Muscle of leg (tissue), 11 donors: ENCODE measurements around the gene POLR3E. TPM values are rescaled to one million over a fixed set of nuclear protein-coding genes. Genes with fewer than 3 reads are reported as not detected.
A peak's percentile ranks its signal among the peaks of the same experiment; 100 is the strongest.

ENCODE experiments used
- DNase-seq: peaks from one replicate; pipeline ENCODE4 v3.0.0; 2013
- H3K27ac ChIP-seq: one replicate; pipeline ENCODE4 v1.5.1; 2013; ENCODE audit warnings: mild to moderate bottlenecking, low read length, control low read depth
- H3K27me3 ChIP-seq: one replicate; pipeline ENCODE4 v1.6.1; 2013; ENCODE audit warnings: low read length; ENCODE audit not compliant: control insufficient read depth, insufficient read depth
- H3K36me3 ChIP-seq: one replicate; pipeline ENCODE4 v1.6.1; 2013; ENCODE audit warnings: low read length; ENCODE audit not compliant: control insufficient read depth, insufficient read depth
- H3K4me1 ChIP-seq: one replicate; pipeline ENCODE4 v1.6.1; 2013; ENCODE audit warnings: low read length; ENCODE audit not compliant: control insufficient read depth, insufficient read depth
- H3K4me3 ChIP-seq: one replicate; pipeline ENCODE4 v1.5.1; 2013; ENCODE audit warnings: low read length, control low read depth
- H3K9me3 ChIP-seq: replicated peaks from 2 replicates; pipeline ENCODE4 v1.6.1; 2013; ENCODE audit warnings: low read depth, low read length; ENCODE audit not compliant: control insufficient read depth
- WGBS: methylation state at CpG from one replicate; pipeline ENCODE4 v1.1.5; 2013; ENCODE audit warnings: missing lambda C conversion rate; ENCODE audit not compliant: insufficient coverage; 5-methylcytosine and 5-hydroxymethylcytosine counted together
- polyA plus RNA-seq, 8 donors: library from polyadenylated mRNA; unstranded; fragments of 120-200 nt; gene quantifications; one replicate each; pipeline versions ENCODE4 v1.2.1 to v1.2.3, GENCODE V29; 2013; ENCODE audit warnings: inconsistent platforms in 1 of 8, low replicate concordance in 1 of 8; ENCODE audit not compliant: insufficient read length in 8 of 8, insufficient read depth in 1 of 8
- total RNA-seq: library from RNA; stranded (reverse); fragments of 120-200 nt; gene quantifications from one replicate; pipeline ENCODE4 v1.2.4, GENCODE V29; 2013

The POLR3E gene
- total and polyA plus RNA-seq, 9 donors: 29.7 to 43.4 (median 35.3) TPM

GRCh38 chr16:22373662-22374310 lies 76.6 kb downstream of the POLR3E start:
- peak overlapping the region; percentile 48 for H3K27ac ChIP-seq
- H3K9me3 ChIP-seq: no peaks in the 10 kb centered on the region
- under 1% methylated on average over 51 of the region's 51 CpGs for WGBS
- peak overlapping the region; percentile 92 for H3K4me3 ChIP-seq
- DNase-seq: peak; percentile 49
- peaks cover 9% of the 10 kb centered on the region for H3K36me3 ChIP-seq
- no peaks in the 10 kb centered on the region for H3K27me3 ChIP-seq
- peaks cover 22% of the 10 kb centered on the region for H3K4me1 ChIP-seq

- WGBS: under 1% methylated on average over 96 of the region's 96 CpGs
- H3K4me1 ChIP-seq: peaks cover 15% of the 10 kb centered on the region
- H3K9me3 ChIP-seq: no peaks in the 10 kb centered on the region
- H3K4me3 ChIP-seq: peak within 1 kb of the TSS; percentile 92
- peaks cover 6% of the 10 kb centered on the region for H3K36me3 ChIP-seq
- H3K27me3 ChIP-seq: no peaks in the 10 kb centered on the region
- H3K27ac ChIP-seq: peak within 1 kb of the TSS; percentile 82
- DNase-seq: peak; percentile 99
Measured at GRCh38 chr16:22374311-22375116, 77.3 kb downstream of the POLR3E start, which contains the start of gene CDR2. Gene CDR2 (minus strand): TSS chr16:22374619. CDS start chr16:22374309, 310 bp downstream.

- Histone ChIP-seq H3K4me1 (peaks cover 14% of the 10 kb centered on the region), H3K27ac (peak overlapping the region; percentile 82), H3K4me3 (peak overlapping the region; percentile 92), H3K9me3 (no peaks in the 10 kb centered on the region), H3K27me3 (no peaks in the 10 kb centered on the region), H3K36me3 (peaks cover 6% of the 10 kb centered on the region)
- 1% methylated on average over 10 of the region's 28 CpGs for WGBS
- DNase-seq: peak; percentile 18
Measured at GRCh38 chr16:22375117-22375962, 78.1 kb downstream of the POLR3E start.

- no peak overlapping the region for H3K27ac ChIP-seq
- no peaks in the 10 kb centered on the region for H3K27me3 ChIP-seq
- peaks cover 13% of the 10 kb centered on the region for H3K4me1 ChIP-seq
- DNase-seq: no peak
- peaks cover 5% of the 10 kb centered on the region for H3K36me3 ChIP-seq
- WGBS: 89% methylated on average over 3 of the region's 8 CpGs
- no peak overlapping the region for H3K4me3 ChIP-seq
- no peaks in the 10 kb centered on the region for H3K9me3 ChIP-seq
Measured at GRCh38 chr16:22375963-22376640, 78.9 kb downstream of the POLR3E start.

GRCh38 chr16:22379656-22380055 lies 82.4 kb downstream of the POLR3E start:
- H3K27me3 ChIP-seq: no peaks in the 10 kb centered on the region
- H3K9me3 ChIP-seq: no peaks in the 10 kb centered on the region
- no CpG with 5 or more reads among the region's 7 CpGs for WGBS

GRCh38 chr16:22380529-22380928 lies 83.3 kb downstream of the POLR3E start:
- Histone ChIP-seq H3K4me3 (no peak overlapping the region), H3K36me3 (no peaks in the 10 kb centered on the region), H3K27ac (no peak overlapping the region), H3K27me3 (no peaks in the 10 kb centered on the region), H3K4me1 (no peaks in the 10 kb centered on the region), H3K9me3 (no peaks in the 10 kb centered on the region)
- no CpG with 5 or more reads among the region's 1 CpG for WGBS
- peak; percentile 68 for DNase-seq

More at GRCh38 chr16:22379656-22380055, 82.4 kb downstream of the POLR3E start:
- DNase-seq: no peak
- Histone ChIP-seq H3K27ac (no peak overlapping the region), H3K4me3 (no peak overlapping the region), H3K36me3 (no peaks in the 10 kb centered on the region), H3K4me1 (peaks cover 4% of the 10 kb centered on the region)

- H3K27me3 ChIP-seq: no peaks in the 10 kb centered on the region
- no peaks in the 10 kb centered on the region for H3K9me3 ChIP-seq
- no peaks in the 10 kb centered on the region for H3K4me1 ChIP-seq
- H3K27ac ChIP-seq: no peak overlapping the region
- H3K4me3 ChIP-seq: no peak overlapping the region
- DNase-seq: no peak
- H3K36me3 ChIP-seq: no peaks in the 10 kb centered on the region
Measured at GRCh38 chr16:22381392-22381791, 84.2 kb downstream of the POLR3E start.

- DNase-seq: no peak
- H3K36me3 ChIP-seq: no peaks in the 10 kb centered on the region
- no peaks in the 10 kb centered on the region for H3K9me3 ChIP-seq
- H3K27me3 ChIP-seq: no peaks in the 10 kb centered on the region
- 88% methylated on average over 2 of the region's 3 CpGs for WGBS
- H3K4me3 ChIP-seq: no peak overlapping the region
- H3K4me1 ChIP-seq: no peaks in the 10 kb centered on the region
- H3K27ac ChIP-seq: no peak overlapping the region
Measured at GRCh38 chr16:22383827-22384226, 86.6 kb downstream of the POLR3E start.
